Measurements from ENCODE around the gene HNRNPA3.

Gene HNRNPA3

GRCh38 chr2:177229442-177230242 lies 17.0 kb downstream of the HNRNPA3 start:
- no peak for DNase-seq (ENCODE audit: low read depth)
- TF ChIP-seq CTCF (conservative IDR thresholded peaks at IDR 0.05; ENCODE audit: low read depth, low read length) = no peak
- H3K4me3 ChIP-seq (ENCODE audit: low read length) = no peak overlapping the region

GRCh38 chr2:177231270-177231669 lies 18.7 kb downstream of the HNRNPA3 start:
- no peak overlapping the region for H3K4me3 ChIP-seq (ENCODE audit: low read length)
- no peak for TF ChIP-seq CTCF (conservative IDR thresholded peaks at IDR 0.05; ENCODE audit: low read depth, low read length)
- no peak for DNase-seq (ENCODE audit: low read depth)

GRCh38 chr2:177232098-177232704 lies 19.6 kb downstream of the HNRNPA3 start:
- no peak for DNase-seq (ENCODE audit: low read depth)
- TF ChIP-seq CTCF (conservative IDR thresholded peaks at IDR 0.05; ENCODE audit: low read depth, low read length) = no peak
- H3K4me3 ChIP-seq (ENCODE audit: low read length) = no peak overlapping the region

- DNase-seq (ENCODE audit: low read depth) = no peak
- TF ChIP-seq CTCF (conservative IDR thresholded peaks at IDR 0.05; ENCODE audit: low read depth, low read length) = no peak
- H3K4me3 ChIP-seq (ENCODE audit: low read length) = no peak overlapping the region
These were observed 21.7 kb downstream of the HNRNPA3 start for GRCh38 chr2:177234267-177234666.

GRCh38 chr2:177235855-177236437 lies 23.4 kb downstream of the HNRNPA3 start:
- no peak for TF ChIP-seq CTCF (conservative IDR thresholded peaks at IDR 0.05; ENCODE audit: low read depth, low read length)
- no peak overlapping the region for H3K4me3 ChIP-seq (ENCODE audit: low read length)
- no peak for DNase-seq (ENCODE audit: low read depth)

- no peak overlapping the region for H3K4me3 ChIP-seq (ENCODE audit: low read length)
- DNase-seq (ENCODE audit: low read depth) = no peak
- no peak for TF ChIP-seq CTCF (conservative IDR thresholded peaks at IDR 0.05; ENCODE audit: low read depth, low read length)
These were observed 25.3 kb downstream of the HNRNPA3 start for GRCh38 chr2:177237932-177238331.
